ENCODE measurements around the gene TUBGCP6.
A peak's percentile ranks its signal among the peaks of the same experiment; 100 is the strongest.

The TUBGCP6 gene

GRCh38 chr22:50209893-50210292 lies 34.9 kb downstream of the TUBGCP6 start:
- TF ChIP-seq ZC3H10 (CRISPR knock-in tag; IDR thresholded peaks at IDR 0.05): no peak
- TF ChIP-seq GLIS3 (CRISPR knock-in tag; IDR thresholded peaks at IDR 0.05): no peak
- TF ChIP-seq TCF4 (CRISPR knock-in tag; IDR thresholded peaks at IDR 0.05; ENCODE audit: borderline replicate concordance): no peak
- no peak for TF ChIP-seq ZNF8 (CRISPR knock-in tag; IDR thresholded peaks at IDR 0.05)
- no peak for TF ChIP-seq CREB5 (CRISPR knock-in tag; IDR thresholded peaks at IDR 0.05; ENCODE audit: low read depth)
- no peak for TF ChIP-seq ZNF565 (CRISPR knock-in tag; conservative IDR thresholded peaks at IDR 0.05; ENCODE audit: low read depth)
- TF ChIP-seq PPARA (CRISPR knock-in tag; IDR thresholded peaks at IDR 0.05; ENCODE audit: borderline replicate concordance): no peak
- TF ChIP-seq, protein P1, sequence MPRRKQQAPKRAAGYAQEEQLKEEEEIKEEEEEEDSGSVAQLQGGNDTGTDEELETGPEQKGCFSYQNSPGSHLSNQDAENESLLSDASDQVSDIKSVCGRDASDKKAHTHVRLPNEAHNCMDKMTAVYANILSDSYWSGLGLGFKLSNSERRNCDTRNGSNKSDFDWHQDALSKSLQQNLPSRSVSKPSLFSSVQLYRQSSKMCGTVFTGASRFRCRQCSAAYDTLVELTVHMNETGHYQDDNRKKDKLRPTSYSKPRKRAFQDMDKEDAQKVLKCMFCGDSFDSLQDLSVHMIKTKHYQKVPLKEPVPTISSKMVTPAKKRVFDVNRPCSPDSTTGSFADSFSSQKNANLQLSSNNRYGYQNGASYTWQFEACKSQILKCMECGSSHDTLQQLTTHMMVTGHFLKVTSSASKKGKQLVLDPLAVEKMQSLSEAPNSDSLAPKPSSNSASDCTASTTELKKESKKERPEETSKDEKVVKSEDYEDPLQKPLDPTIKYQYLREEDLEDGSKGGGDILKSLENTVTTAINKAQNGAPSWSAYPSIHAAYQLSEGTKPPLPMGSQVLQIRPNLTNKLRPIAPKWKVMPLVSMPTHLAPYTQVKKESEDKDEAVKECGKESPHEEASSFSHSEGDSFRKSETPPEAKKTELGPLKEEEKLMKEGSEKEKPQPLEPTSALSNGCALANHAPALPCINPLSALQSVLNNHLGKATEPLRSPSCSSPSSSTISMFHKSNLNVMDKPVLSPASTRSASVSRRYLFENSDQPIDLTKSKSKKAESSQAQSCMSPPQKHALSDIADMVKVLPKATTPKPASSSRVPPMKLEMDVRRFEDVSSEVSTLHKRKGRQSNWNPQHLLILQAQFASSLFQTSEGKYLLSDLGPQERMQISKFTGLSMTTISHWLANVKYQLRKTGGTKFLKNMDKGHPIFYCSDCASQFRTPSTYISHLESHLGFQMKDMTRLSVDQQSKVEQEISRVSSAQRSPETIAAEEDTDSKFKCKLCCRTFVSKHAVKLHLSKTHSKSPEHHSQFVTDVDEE (CRISPR knock-in tag; IDR thresholded peaks at IDR 0.05): no peak
- no peak for TF ChIP-seq ARNTL (CRISPR knock-in tag; IDR thresholded peaks at IDR 0.05; ENCODE audit: borderline replicate concordance, low read depth)
- no peak for TF ChIP-seq ESRRG (CRISPR knock-in tag; IDR thresholded peaks at IDR 0.05)
- ATAC-seq: peak; percentile 75

DNA sequence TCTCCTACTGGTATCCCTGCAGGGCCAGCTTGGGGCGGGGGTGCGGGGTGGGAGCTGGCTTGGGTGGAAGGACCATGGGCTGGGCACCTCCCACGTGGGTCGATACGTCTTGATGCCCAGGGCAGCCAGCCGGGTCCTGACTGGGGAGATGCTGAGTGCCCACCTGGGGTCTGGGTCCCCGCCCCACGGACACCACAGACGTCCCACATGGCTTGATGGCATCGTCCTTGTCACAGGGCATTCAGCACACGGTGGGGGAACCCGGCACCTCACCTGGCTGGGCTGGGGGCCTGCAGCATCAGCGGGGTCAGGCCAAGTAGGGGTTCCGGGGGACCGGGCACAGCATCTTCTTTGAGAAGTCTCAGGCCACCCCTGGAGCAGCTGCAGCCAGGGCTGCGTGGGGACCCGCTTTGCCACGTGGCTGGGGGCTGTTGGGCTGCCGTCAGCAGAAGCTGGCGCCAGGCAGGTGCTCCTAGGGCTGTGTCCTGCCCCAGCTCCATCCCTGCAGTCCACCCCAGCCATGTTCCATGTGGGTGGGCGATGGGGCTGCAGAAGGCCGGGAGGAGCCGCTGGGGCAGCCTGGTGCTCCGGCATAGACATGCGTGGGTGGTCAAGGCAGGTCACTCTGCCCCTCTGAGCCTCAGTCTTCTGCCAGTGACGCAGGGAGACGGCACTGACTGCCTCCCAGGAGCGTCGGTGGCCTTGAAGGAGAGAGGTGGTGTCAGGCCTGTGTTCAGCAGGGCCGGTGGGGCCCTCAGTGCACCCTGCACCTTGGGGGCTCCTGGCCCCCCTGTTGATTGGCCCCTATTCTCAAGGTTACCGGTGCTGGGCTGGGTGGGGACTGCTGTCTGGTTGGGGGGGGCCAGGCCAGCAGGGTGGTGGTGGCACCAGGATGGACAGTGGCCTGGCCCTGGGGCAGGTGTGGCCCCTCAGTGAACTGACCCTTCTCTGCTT lies 35.6 kb downstream of the TUBGCP6 start:
- TF ChIP-seq TOX (CRISPR knock-in tag; IDR thresholded peaks at IDR 0.05; ENCODE audit: borderline replicate concordance) (no peak), TCF4 (CRISPR knock-in tag; IDR thresholded peaks at IDR 0.05; ENCODE audit: borderline replicate concordance) (no peak), RARB (CRISPR knock-in tag; IDR thresholded peaks at IDR 0.05) (no peak), SNAI2 (CRISPR knock-in tag; IDR thresholded peaks at IDR 0.05) (no peak), PPARA (CRISPR knock-in tag; IDR thresholded peaks at IDR 0.05; ENCODE audit: borderline replicate concordance) (no peak), OSR1 (CRISPR knock-in tag; IDR thresholded peaks at IDR 0.05) (no peak), ARNTL (CRISPR knock-in tag; IDR thresholded peaks at IDR 0.05; ENCODE audit: borderline replicate concordance, low read depth) (no peak), ISL1 (CRISPR knock-in tag; IDR thresholded peaks at IDR 0.05) (no peak), ESRRG (CRISPR knock-in tag; IDR thresholded peaks at IDR 0.05) (no peak), ZC3H10 (CRISPR knock-in tag; IDR thresholded peaks at IDR 0.05) (no peak)
- TF ChIP-seq, protein P2, sequence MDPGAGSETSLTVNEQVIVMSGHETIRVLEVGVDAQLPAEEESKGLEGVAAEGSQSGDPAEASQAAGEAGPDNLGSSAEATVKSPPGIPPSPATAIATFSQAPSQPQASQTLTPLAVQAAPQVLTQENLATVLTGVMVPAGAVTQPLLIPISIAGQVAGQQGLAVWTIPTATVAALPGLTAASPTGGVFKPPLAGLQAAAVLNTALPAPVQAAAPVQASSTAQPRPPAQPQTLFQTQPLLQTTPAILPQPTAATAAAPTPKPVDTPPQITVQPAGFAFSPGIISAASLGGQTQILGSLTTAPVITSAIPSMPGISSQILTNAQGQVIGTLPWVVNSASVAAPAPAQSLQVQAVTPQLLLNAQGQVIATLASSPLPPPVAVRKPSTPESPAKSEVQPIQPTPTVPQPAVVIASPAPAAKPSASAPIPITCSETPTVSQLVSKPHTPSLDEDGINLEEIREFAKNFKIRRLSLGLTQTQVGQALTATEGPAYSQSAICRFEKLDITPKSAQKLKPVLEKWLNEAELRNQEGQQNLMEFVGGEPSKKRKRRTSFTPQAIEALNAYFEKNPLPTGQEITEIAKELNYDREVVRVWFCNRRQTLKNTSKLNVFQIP (CRISPR knock-in tag; IDR thresholded peaks at IDR 0.05; ENCODE audit: borderline replicate concordance, low read depth): no peak
- peak; percentile 20 for ATAC-seq

DNA sequence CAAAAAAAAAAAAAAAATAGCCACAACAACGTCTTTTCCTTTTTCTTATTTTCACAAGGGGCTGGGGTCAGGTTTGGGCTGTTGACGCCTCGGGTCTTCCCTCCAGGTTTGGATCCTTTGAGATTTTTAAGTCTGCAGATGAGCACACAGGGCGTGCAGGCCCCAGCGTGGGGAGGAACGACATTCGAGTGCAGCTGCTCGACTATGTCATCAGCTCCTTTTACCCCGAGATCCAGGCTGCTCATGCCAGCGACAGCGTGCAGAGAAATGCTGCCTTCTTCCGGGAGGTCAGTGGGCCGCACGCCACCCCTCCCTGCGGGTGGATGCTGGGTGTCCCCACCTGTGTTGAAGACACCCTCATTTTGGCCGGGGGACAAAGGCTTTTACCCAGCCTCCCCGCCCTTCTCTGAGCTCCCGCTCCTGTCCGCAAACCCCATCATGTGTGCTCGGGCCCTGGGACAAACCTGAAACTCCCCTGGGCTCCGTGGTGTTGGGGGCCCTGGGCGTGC lies 36.3 kb downstream of the TUBGCP6 start:
- ATAC-seq: no peak

More for the DNA sequence above, 36.3 kb downstream of the TUBGCP6 start:
- no peak for TF ChIP-seq BACH2 (CRISPR knock-in tag; IDR thresholded peaks at IDR 0.05; ENCODE audit: borderline replicate concordance)
- TF ChIP-seq ARNTL (CRISPR knock-in tag; IDR thresholded peaks at IDR 0.05; ENCODE audit: borderline replicate concordance, low read depth): no peak
- TF ChIP-seq PATZ1 (CRISPR knock-in tag; IDR thresholded peaks at IDR 0.05; ENCODE audit: borderline replicate concordance): no peak
- TF ChIP-seq OSR1 (CRISPR knock-in tag; IDR thresholded peaks at IDR 0.05): no peak
- TF ChIP-seq SNAI2 (CRISPR knock-in tag; IDR thresholded peaks at IDR 0.05): no peak
- TF ChIP-seq ZC3H10 (CRISPR knock-in tag; IDR thresholded peaks at IDR 0.05): no peak
- TF ChIP-seq RARB (CRISPR knock-in tag; IDR thresholded peaks at IDR 0.05): no peak
- no peak for TF ChIP-seq CSDC2 (CRISPR knock-in tag; IDR thresholded peaks at IDR 0.05)
- no peak for TF ChIP-seq ZFP3 (CRISPR knock-in tag; IDR thresholded peaks at IDR 0.05)
- TF ChIP-seq, protein P3, sequence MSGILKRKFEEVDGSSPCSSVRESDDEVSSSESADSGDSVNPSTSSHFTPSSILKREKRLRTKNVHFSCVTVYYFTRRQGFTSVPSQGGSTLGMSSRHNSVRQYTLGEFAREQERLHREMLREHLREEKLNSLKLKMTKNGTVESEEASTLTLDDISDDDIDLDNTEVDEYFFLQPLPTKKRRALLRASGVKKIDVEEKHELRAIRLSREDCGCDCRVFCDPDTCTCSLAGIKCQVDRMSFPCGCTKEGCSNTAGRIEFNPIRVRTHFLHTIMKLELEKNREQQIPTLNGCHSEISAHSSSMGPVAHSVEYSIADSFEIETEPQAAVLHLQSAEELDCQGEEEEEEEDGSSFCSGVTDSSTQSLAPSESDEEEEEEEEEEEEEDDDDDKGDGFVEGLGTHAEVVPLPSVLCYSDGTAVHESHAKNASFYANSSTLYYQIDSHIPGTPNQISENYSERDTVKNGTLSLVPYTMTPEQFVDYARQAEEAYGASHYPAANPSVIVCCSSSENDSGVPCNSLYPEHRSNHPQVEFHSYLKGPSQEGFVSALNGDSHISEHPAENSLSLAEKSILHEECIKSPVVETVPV (CRISPR knock-in tag; IDR thresholded peaks at IDR 0.05): no peak
- TF ChIP-seq GLIS3 (CRISPR knock-in tag; IDR thresholded peaks at IDR 0.05): no peak
- TF ChIP-seq TCF4 (CRISPR knock-in tag; IDR thresholded peaks at IDR 0.05; ENCODE audit: borderline replicate concordance): no peak
- TF ChIP-seq ISL1 (CRISPR knock-in tag; IDR thresholded peaks at IDR 0.05): no peak
- no peak for TF ChIP-seq ESRRG (CRISPR knock-in tag; IDR thresholded peaks at IDR 0.05)
- TF ChIP-seq, protein P1 (CRISPR knock-in tag; IDR thresholded peaks at IDR 0.05): no peak

All from SK-N-SH treated with all-trans-retinoic acid at 6 μM for 48 hours (cell line).